GM18507 (cell line): Measurements from ENCODE around the gene VPS8.

Experiments used
- DNase-seq: peaks from one replicate; pipeline ENCODE4 v3.0.0; 2011; ENCODE audit warnings: low read depth; ENCODE audit not compliant: insufficient read length; ENCODE audit errors: extremely low spot score
- FAIRE-seq: peaks from 2 replicates; lab custom pipeline; 2011; peaks lifted over from hg19 to GRCh38; lab: Jason Lieb, UNC

Gene VPS8

DNA sequence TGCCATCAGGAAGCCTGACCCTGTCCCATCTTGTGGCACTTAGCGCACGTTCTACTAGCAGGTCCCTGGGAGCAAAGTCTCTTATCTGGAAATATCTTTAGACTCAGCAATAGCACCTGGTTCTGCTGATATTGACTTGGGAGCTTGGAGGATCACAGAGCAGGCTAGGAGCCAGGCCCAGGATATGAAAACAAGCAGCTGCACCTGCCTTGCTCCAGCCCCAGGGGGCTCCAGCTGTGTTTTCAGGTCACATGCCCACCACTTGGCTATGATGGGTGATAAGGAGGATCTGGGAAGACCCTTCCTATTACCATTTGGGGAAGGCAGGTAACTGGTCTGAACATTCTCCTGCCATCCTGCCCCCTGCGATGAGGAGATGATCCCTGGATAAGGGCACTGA lies 253.1 kb downstream of the VPS8 start:
- no peak for DNase-seq
- no peak for FAIRE-seq

DNA sequence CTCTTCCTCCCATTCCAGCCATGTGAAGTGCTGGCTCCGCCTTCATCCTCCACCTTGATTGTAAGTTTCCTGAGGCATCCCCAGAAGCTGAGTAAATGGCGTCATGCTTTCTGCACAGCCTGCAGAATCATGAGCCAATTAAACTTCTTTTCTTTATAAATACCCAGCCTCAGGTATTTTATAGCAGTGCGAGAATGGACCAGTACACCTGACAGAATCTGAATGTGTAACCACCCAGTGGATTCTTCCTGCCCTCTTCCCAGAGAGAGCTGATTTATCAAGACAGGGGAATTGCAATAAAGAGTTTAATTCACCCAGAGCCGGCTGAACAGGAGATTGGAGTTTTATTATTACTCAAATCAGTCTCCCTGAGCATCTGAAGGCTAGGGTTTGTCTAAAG lies 254.3 kb downstream of the VPS8 start:
- FAIRE-seq, result no peak
- DNase-seq, result no peak

DNA sequence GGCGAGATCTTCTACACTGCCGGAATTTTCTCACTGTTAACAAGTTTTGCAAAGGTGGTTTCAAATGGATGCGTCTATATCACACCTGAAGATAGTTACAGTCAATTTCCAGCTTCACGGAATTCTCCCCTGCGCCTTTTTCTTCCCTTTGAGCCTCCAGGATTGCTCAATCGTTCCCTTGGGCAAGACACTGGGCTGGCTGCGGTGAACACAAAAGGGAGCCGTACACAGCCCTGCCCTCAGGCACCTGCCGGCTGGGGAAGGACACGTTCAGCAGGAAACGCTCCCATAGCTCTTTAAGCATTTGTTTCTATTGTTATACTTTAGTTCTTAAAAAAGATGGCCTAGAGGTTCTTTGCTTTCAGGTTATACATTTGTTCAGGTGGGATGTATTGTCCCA lies 255.2 kb downstream of the VPS8 start:
- no peak for DNase-seq
- no peak for FAIRE-seq

DNA sequence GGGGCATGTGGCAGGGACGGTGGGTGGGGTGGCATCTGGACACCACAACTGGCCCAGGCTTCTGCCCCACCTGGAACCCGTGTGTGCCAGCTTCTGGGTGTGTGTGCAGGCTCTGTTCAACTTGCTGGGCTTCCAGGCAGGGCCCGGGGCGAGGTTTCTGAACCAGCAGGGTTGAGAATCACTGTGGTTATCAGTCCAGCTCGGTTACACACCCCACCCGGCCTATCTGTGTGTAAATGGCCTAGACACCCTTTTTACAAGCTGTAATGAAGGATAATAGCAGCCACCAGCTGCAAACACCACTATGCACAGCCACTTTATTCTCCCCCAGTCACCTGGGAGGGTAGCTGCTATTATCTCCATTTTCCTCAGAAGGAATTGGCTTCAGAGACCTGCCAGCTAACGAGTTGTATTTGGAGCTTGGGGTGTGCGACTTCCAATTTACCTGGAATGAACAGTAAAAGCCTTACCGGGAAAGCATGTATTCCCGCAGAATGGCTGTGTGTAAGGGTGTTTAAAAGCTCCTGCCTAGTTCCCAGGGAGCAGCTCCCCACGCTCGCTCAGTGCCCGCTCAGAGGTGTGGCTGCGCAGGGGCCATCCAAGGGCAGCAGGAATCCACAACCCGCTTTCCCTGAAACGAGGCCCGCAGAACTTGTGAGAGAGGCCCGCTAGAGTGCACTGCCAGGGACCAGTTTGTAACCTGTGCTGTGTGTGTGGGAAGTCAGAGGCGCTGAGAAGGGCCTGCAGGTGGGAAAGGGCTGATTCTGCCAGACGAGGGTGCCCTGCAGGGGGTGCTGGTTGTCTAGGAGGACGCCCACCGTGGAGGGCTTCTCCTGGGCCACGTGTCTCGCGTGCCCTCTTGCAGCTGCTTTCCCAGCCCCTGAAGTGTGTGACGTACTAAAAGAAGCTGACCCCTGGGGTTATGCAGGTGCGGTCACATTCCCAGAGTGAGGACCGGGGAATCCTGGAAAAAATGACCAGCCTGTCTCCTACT lies 257.4 kb downstream of the VPS8 start:
- FAIRE-seq (no peak), DNase-seq (no peak)

DNA sequence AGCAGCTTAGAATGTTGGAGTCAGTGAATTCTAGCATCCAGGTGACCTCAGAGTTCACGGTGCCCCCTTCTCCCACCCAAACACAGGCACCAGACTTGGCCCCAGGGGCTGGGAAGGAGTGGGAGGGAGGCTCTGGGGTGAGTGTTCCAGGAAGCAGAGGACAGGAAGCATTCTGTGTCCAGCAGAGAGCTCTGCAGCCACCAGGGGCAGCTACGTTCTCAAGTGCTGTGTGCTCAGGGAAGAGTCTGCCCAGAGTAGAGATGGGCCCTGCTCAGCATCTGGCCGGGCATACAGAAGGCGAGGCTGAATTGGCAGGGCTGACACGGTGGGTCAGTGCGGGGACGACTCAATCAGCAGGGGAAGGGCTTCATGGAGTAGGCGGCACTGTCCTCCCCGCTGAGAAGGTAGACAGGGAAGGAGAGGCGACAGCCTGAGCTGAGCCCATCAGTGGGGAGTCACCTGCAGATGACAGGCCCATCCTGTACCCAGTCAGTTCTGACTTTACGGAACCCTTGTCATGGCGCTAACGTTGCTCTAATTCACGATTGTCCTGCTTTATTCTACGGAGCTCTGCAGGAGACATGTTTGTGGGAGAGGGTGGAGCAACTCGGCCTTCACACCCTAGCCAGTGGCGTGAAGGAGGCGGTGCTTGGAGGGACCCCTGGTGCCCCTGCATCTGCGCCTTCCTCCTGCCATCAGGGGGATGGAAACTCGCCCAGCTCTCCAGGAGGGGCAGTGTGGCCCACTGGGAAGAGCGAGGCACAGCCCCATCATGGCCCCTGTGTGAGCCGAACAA lies 258.7 kb downstream of the VPS8 start:
- no peak for FAIRE-seq
- DNase-seq, result no peak

DNA sequence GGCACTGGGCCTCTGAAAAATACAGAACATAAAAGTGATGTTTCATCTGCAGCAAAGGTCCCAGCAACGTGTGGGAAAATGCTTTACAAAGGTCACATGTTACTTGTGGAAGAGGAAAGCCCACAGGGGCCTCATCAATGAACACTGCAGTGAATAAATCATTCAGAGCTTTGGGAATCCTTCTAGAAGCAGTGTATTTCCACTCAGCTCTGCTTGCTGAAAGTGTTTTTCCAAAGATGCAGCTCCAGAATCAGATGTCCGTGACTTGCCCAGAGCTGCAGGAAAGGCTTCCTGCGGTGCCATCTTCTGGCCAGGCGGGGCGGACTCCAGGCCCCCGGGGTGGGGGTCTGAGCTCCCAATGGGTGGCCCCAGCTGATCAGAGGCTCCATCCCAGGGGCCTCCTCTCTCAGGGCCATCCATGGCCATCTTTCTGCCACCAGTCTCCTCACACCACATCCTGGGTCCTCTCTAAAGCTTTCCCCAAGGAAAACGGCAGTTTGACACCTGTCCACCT lies 259.4 kb downstream of the VPS8 start:
- DNase-seq (no peak), FAIRE-seq (no peak)

DNA sequence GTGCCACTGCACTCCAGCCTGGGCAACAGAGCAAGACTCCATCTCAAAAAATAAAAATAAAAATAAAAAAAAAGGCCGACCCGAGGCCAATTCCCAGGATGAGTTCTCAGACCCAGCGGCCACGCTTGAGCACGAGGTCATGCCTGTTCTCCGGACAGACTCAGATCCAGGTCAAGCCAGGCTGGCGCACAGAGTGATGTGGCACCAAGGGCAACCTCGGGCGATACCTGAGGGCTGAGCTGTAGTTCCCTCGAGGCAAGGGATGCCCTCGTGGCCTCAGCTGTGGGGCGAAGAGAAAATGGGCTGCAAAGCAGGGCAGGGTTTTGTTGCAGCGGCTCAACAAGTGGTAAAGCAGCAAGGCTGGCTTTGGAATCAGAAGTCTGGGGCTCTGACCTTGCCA lies 263.6 kb downstream of the VPS8 start:
- DNase-seq, result no peak
- no peak for FAIRE-seq

DNA sequence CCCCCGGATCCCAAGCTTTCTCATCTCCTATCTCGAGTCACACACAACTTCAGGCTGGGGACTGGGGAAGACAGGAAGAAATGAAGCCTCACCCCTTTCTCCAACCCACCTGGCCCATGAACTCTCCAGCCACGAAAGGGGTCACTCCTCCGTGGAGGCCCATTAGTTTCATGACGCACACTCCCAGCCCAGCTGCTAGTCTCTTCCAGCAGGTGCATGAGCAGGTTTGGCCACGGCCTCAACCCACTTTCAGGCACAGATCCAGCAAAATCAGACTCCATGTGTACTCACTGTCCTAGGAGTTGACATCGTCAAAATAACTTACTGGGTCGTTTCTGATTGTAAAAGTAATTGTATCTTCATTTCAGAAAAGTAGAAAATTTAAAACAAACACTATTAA lies 264.3 kb downstream of the VPS8 start:
- FAIRE-seq (no peak), DNase-seq (no peak)

DNA sequence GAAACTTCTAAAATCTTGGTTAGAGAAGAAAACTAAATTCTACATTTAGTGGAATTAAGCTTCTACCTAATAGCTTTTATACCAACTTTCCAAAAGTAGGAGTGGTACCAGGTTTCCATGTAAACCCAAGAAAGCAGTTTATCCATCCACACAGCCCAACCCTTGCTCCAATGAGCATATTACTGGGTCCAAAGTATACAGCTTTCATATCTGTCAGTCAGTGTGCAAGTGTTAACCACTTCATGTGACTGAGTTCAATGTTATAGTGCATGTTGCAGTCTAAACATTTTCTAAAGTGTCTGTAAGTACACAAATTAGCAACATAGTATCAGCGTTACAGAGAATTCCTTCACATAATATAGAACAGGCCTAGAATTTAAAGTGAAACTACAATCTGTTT lies 267.7 kb downstream of the VPS8 start:
- FAIRE-seq, result no peak
- DNase-seq, result no peak

DNA sequence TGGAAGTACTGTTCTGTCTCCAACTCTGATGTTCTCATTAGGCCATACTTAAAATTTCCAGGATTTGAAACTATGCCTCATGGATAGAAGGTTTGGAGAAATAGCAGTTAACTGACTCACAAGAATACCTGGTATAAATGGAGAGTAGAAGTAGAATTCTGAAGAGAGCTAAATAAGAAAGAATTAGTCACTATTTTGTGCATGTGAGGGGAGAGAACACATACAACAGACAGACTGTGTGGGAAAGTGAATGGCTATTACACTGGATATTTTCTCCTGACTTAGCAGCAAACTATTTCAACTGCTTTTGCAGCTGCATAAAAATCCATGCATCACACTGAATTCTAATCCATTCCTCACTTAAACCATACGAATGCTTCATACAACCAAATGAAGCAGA lies 269.6 kb downstream of the VPS8 start:
- no peak for DNase-seq
- no peak for FAIRE-seq

DNA sequence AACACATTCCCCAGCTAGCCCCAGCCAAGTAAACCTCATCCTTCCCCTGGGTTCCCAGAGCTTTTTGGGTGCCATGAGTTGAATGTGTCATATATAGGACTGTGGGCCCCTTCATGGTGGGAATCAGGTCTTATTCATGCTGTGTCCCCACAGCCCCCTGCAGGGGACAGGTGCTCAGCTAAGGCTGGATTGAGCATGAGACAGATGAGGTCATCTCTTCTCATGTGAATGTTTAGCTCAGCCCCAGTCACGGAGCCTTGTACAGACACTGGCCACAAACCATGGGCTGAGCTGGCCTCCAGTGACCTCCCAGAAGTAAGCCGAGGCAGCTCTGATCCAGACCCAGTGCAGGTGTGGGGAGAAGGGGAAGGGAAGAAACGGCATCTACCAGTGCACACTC lies 270.2 kb downstream of the VPS8 start:
- no peak for FAIRE-seq
- DNase-seq, result no peak

DNA sequence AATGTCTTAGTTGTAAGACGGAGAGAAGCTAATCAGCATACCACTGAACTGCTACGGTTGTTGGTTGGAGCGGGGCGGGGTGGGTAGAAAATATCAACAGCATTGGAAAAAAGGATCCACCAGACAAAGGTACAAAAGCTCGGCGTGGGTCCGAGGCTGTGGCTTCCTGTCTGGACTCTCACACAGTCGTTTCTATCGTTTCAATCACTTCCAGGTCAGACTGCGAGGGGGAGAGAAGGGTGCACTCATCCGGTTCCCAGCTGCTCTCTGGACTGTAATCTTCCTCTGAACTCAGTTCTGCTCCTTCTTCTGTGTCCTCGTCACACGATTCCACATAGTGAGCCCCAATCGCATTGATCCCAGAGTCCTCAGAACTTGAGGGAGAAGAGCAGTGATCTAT lies 270.9 kb downstream of the VPS8 start:
- FAIRE-seq, result no peak
- DNase-seq, result no peak

DNA sequence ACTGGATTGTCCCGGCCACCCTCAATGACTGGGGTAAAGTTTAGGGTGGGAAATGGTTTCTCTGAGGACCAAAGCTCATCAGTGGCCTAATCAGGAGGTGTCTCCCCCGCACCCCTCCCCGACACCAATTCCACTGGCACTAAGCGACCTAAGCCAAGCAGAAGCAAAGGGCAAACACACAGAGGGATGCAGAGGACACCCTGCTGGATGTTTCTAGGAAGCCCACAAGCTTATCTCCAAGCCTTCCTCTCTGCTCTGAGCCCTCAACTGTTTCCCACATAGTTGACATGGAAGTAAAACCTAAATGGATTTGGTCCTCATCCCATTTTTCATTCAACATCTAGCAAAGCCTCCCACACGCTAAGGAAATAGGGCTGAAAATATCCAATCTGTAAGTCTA lies 272.4 kb downstream of the VPS8 start:
- DNase-seq (no peak), FAIRE-seq (no peak)

DNA sequence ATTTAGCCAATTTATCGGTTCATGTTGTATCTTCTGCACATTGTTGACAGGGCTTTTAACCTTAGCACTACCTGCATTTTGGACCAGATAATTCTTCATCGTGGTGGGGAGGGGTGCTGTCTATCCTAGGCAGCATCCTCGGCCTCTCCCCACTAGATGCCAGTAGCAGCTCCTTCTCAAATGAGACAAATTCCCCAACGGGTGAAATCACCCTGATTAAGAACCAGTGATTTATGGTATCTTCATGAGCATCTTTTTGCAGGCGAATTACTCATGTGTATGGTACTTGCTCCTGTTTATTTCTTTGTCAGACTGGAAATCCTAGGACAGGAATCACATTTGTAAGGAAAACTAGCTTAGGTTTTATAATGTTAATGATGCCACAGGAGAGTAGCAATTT lies 272.9 kb downstream of the VPS8 start:
- no peak for DNase-seq
- FAIRE-seq, result no peak

DNA sequence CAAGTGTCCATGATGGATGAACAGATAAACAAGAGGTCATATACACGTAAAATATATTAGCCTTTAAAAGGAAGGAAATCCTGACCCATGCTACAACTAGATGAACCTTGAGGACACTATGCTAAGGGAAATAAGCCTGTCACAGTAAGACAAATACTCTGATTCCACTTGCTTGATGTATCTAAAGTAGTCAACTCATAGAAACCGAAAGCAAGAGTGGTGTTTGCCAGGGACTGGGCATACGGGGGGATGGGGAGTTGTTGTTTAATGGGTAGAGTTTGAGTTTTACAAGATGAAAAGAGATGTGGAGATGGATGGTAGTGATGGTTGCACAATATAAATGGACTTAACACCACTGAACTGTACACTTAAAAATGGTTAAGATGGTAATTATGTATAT lies 275.5 kb downstream of the VPS8 start:
- no peak for FAIRE-seq
- no peak for DNase-seq

DNA sequence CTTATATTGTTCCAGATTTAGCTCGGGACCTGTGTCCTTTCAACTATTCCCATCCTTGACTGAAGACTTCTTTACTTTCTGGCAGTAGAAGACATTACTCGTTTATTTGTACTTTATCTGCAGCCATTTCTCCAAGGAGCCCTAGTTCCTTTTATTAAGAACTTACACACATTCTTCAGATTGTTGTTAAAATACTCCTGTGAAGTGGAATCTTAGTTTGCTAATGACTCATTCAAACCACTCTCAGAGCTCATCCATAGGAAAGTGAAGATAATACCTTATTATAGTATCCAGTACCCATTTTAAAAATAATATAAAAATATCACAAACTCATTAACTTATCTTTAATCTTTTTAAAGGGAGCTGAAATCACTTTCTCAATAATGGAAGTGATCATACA lies 277.4 kb downstream of the VPS8 start:
- no peak for FAIRE-seq
- no peak for DNase-seq

DNA sequence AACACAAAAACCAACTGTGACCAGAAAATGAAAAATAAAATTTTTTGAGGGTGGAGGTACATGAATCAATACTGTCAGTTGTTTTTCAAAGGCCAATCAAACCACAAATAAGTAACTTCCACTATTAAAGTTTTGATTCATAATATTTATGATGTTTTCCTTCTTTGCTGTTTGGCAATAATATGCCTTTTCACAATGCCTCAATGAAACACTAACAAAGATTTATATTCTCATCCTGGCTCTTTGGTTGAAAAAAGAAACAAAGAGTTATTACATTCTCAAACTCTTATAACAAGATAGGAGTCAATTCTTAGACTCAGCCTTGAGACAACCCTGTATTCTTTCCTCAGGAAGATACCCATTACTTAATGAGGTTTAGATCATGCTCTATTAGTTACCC lies 277.8 kb downstream of the VPS8 start:
- DNase-seq (no peak), FAIRE-seq (no peak)

DNA sequence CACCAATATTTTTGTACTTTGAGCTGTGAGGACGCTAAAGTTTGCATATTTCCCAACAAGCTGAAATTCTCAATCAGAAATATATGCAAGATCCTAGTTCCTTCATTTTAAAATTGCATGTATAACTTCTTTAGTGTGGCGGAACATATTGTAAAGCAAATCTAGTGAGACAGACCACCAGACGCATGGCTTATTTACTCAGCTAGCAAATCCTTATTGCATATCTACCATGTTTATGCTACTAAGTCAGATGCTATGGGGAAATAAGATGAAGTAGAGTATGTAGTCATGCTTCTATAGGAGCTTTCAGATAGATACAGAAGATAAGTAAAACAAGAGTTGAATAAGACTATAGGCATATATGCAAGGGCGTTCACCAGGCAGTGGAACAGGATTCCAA lies 278.8 kb downstream of the VPS8 start:
- DNase-seq, result no peak
- FAIRE-seq, result no peak

DNA sequence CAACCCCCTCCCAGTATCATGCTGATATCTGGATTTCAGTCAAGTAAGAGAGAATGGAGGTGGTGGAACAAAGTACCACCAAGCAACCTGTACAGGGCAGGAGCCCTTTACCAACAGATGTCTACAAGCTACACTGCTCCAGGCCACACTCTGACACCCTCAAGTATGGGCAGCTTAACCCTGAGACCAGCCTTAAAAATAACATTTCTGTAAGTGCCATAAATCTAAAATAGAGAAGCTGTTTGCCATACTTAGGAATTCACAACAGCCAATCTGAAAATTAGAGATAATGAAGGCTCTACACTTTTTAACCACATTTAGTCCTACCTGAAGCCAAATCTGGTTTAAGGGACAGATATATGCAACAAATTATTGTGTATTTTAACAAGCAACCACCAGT lies 281.1 kb downstream of the VPS8 start:
- FAIRE-seq, result no peak
- DNase-seq, result no peak

DNA sequence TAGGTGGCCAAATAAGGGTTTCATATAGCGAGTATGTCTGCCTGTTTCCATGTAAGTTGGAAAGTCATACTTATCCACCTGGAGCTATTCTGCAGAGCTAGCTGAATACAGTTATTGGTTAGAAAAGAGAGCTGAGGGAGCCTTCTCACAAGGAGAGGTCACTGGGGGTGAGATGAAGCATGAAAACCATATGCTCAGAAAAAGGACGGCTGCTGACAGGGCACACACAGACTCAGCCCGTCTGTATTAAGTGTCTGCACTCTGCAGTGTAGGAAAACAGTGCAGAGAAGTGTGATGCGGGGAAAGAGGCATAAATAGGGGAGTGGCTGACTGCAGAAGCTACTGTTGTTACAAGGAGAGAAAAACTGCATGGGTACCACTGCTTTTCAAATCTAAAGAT lies 282.7 kb downstream of the VPS8 start:
- no peak for DNase-seq
- no peak for FAIRE-seq
